OCI-LY3 (cell line): ENCODE results near the gene LMNTD2.

Source experiments
- H2AFZ ChIP-seq: fragments of 200-600, 300-600 bp; shearing (Covaris generic); 2 replicates; pipeline ENCODE4 v1.6.0; 2014; ENCODE audit warnings: antibody characterized with exemption, low read depth, low read length
- H3K27ac ChIP-seq: fragments of 200-600, 300-600 bp; sonication (generic); 2 replicates; pipeline ENCODE4 v1.5.1; 2014; ENCODE audit warnings: mild to moderate bottlenecking, low read length, moderate library complexity, mixed read lengths
- H3K27me3 ChIP-seq: fragments of 200-600, 300-600 bp; sonication (generic); 2 replicates; pipeline ENCODE4 v1.6.1; 2014; ENCODE audit warnings: low read depth, low read length, mixed read lengths
- H3K36me3 ChIP-seq: fragments of 200-600, 300-600 bp; sonication (generic); replicated peaks from 2 replicates; pipeline ENCODE3; 2014; ENCODE audit warnings: low read depth, low read length, mixed read lengths
- H3K4me1 ChIP-seq: fragments of 300-600, 200-600 bp; sonication (generic); 2 replicates; pipeline ENCODE4 v1.6.1; 2014; ENCODE audit warnings: low read length, mixed read lengths
- H3K4me2 ChIP-seq: fragments of 200-600, 300-600 bp; sonication (generic); 2 replicates; pipeline ENCODE4 v1.6.1; 2014; ENCODE audit warnings: low read length, mixed read lengths
- H3K4me3 ChIP-seq: fragments of 300-600, 200-600 bp; sonication (generic); 2 replicates; pipeline ENCODE4 v1.5.1; 2014; ENCODE audit warnings: antibody characterized with exemption, mild to moderate bottlenecking, low read length, moderate library complexity
- H3K79me2 ChIP-seq: fragments of 300-600, 200-600 bp; shearing (Covaris generic); 2 replicates; pipeline ENCODE4 v1.6.1; 2014; ENCODE audit warnings: mild to moderate bottlenecking, low read length, mixed read lengths
- H3K9ac ChIP-seq: fragments of 300-600, 200-600 bp; shearing (Covaris generic); 2 replicates; pipeline ENCODE4 v1.6.0; 2014; ENCODE audit warnings: mild to moderate bottlenecking, low read length, moderate library complexity
- H3K9me3 ChIP-seq: fragments of 200-600, 300-600 bp; shearing (Covaris generic); 2 replicates; pipeline ENCODE4 v1.6.1; 2014; ENCODE audit warnings: low read length, mixed read lengths; ENCODE audit not compliant: insufficient read depth
- H4K20me1 ChIP-seq: fragments of 200-600, 300-600 bp; sonication (generic); 2 replicates; pipeline ENCODE4 v1.6.1; 2016; ENCODE audit warnings: low read length, mixed read lengths; ENCODE audit not compliant: insufficient read depth
- CTCF ChIP-seq: fragments of 200-600, 300-600 bp; sonication (generic); IDR thresholded peaks from 2 replicates; pipeline ENCODE4 v1.5.1; 2014; ENCODE audit warnings: antibody characterized with exemption, low read length, low read depth
- EZH2phosphoT487 ChIP-seq: fragments of 200-600 bp; shearing (Covaris generic); IDR thresholded peaks from 2 replicates; pipeline ENCODE4 v1.6.1; 2018; ENCODE audit warnings: antibody characterized with exemption, mixed run types, low read depth

The LMNTD2 gene

GRCh38 chr11:569158-569885 is 8.8 kb upstream of the LMNTD2 start:
- H3K36me3 ChIP-seq: peaks cover 23% of the 10 kb centered on the region
- no peak overlapping the region for H2AFZ ChIP-seq
- TF ChIP-seq EZH2phosphoT487 (no peak), CTCF (no peak)
- H3K4me1 ChIP-seq: peaks cover 14% of the 10 kb centered on the region
- peak overlapping the region; percentile 86 for H3K4me3 ChIP-seq
- peak overlapping the region; percentile 80 for H3K9ac ChIP-seq
- H3K9me3 ChIP-seq: no peaks in the 10 kb centered on the region
- peaks cover 16% of the 10 kb centered on the region for H3K79me2 ChIP-seq
- peaks cover 15% of the 10 kb centered on the region for H4K20me1 ChIP-seq
- no peaks in the 10 kb centered on the region for H3K27me3 ChIP-seq
- peak overlapping the region; percentile 11; the same call in 1 of the 2 replicates for H3K27ac ChIP-seq
- peak overlapping the region; percentile 84 for H3K4me2 ChIP-seq

- Histone ChIP-seq H3K27me3 (no peaks in the 10 kb centered on the region), H3K79me2 (peaks cover 16% of the 10 kb centered on the region), H3K27ac (peak overlapping the region; percentile 11; the same call in 1 of the 2 replicates), H3K4me2 (peak overlapping the region; percentile 94), H3K9ac (peak overlapping the region; percentile 80), H2AFZ (no peak overlapping the region), H4K20me1 (peaks cover 19% of the 10 kb centered on the region), H3K4me1 (peaks cover 14% of the 10 kb centered on the region), H3K9me3 (no peaks in the 10 kb centered on the region), H3K4me3 (peak overlapping the region; percentile 86), H3K36me3 (peaks cover 23% of the 10 kb centered on the region)
- TF ChIP-seq CTCF (no peak), EZH2phosphoT487 (no peak)
These were observed 8.0 kb upstream of the LMNTD2 start for GRCh38 chr11:568306-569157.

GRCh38 chr11:567629-568292 is 7.2 kb upstream of the LMNTD2 start:
- Histone ChIP-seq H3K27ac (no peak overlapping the region), H2AFZ (no peak overlapping the region), H3K27me3 (no peaks in the 10 kb centered on the region), H3K4me3 (peak overlapping the region; percentile 86), H3K4me1 (peaks cover 14% of the 10 kb centered on the region), H3K79me2 (peaks cover 16% of the 10 kb centered on the region), H3K9ac (peak overlapping the region; percentile 71), H3K36me3 (peaks cover 23% of the 10 kb centered on the region), H3K9me3 (no peaks in the 10 kb centered on the region), H3K4me2 (peak overlapping the region; percentile 94), H4K20me1 (peaks cover 21% of the 10 kb centered on the region)
- TF ChIP-seq CTCF (no peak), EZH2phosphoT487 (no peak)
